ENCODE data around the gene GPR17.

Gene GPR17

GRCh38 chr2:127624320-127624755 lies 21.6 kb upstream of the GPR17 start:
- DNase-seq, result no peak
- H3K4me3 ChIP-seq (ENCODE audit: low read depth, low read length), result no peak overlapping the region
- TF ChIP-seq CTCF (IDR thresholded peaks at IDR 0.05; ENCODE audit: low read depth, low read length), result no peak
- H3K9me3 ChIP-seq, result no peaks in the 10 kb centered on the region
- H3K36me3 ChIP-seq, result no peaks in the 10 kb centered on the region
- H3K27me3 ChIP-seq, result no peaks in the 10 kb centered on the region
- H3K4me1 ChIP-seq, result no peaks in the 10 kb centered on the region

DNA sequence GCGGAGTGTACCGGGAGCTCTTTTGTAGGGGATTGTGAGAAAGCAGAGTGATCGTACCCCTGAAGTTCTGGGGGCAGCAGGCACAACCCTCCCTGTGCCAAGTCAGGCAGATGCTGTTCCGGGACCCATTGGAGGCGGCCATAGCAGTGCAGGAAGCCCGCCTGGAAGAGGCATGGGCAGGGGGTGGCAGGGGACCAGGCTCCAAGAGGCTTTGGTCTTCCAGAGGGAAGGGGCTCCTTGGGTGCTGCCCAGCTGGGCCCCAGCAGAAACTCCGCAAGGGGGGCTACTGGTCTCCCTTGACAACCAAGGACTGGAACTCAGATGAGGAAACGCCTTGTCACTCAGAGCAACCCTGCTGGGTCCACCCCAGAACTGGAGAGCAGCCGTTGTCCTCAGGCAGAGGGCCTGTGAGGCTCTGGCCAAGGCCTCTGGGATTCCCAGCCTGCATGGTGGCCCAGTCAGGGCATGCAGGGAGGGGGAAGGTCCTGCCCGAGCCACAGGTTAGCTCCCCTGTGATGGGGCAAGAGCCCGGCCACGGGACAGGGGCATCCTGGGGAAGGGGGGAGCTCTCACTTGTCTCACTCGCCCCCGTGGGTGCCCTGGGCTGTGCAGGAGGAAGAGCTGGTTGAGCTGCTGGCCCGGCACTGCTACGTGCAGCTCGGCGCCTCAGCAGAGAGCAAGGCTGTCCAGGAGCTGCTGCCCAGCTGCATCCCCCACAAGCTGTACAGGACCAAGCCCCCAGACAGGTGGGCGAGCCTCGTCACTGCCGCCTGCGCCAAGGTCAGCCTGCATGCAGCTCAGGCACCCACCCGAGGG lies 21.0 kb upstream of the GPR17 start:
- no peaks in the 10 kb centered on the region for H3K9me3 ChIP-seq
- no peak for TF ChIP-seq CTCF (IDR thresholded peaks at IDR 0.05; ENCODE audit: low read depth, low read length)
- no peaks in the 10 kb centered on the region for H3K36me3 ChIP-seq
- no peak overlapping the region for H3K4me3 ChIP-seq (ENCODE audit: low read depth, low read length)
- no peaks in the 10 kb centered on the region for H3K4me1 ChIP-seq
- no peaks in the 10 kb centered on the region for H3K27me3 ChIP-seq
- peak; percentile 1 for DNase-seq

GRCh38 chr2:127625572-127625951 lies 20.4 kb upstream of the GPR17 start:
- Histone ChIP-seq H3K27me3 (no peaks in the 10 kb centered on the region), H3K9me3 (no peaks in the 10 kb centered on the region), H3K4me3 (ENCODE audit: low read depth, low read length) (no peak overlapping the region), H3K36me3 (no peaks in the 10 kb centered on the region), H3K4me1 (no peaks in the 10 kb centered on the region)
- no peak for TF ChIP-seq CTCF (IDR thresholded peaks at IDR 0.05; ENCODE audit: low read depth, low read length)
- peak; percentile 1 for DNase-seq

DNA sequence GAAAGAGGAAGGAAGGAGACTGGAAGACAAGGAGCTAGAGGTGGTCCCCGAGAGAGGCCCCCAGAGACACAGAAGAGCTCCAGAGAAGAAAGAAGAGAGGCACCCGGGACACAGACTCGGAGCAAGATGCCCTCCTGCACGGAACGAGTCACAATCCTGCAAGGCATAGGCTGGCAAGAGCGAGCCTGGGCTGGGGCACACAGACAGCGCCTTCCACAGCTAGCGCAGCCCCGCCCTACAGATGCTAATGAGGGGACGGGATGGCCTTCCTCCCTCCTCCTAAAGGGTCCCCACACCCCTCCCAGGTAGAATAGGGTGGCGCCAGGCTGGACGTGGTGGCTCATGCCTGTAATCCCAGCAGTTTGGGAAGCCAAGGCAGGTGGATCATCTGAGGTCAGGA lies 19.8 kb upstream of the GPR17 start:
- Histone ChIP-seq H3K27me3 (no peaks in the 10 kb centered on the region), H3K4me1 (no peaks in the 10 kb centered on the region), H3K4me3 (ENCODE audit: low read depth, low read length) (no peak overlapping the region), H3K9me3 (no peaks in the 10 kb centered on the region), H3K36me3 (no peaks in the 10 kb centered on the region)
- no peak for DNase-seq
- TF ChIP-seq CTCF (IDR thresholded peaks at IDR 0.05; ENCODE audit: low read depth, low read length), result no peak

DNA sequence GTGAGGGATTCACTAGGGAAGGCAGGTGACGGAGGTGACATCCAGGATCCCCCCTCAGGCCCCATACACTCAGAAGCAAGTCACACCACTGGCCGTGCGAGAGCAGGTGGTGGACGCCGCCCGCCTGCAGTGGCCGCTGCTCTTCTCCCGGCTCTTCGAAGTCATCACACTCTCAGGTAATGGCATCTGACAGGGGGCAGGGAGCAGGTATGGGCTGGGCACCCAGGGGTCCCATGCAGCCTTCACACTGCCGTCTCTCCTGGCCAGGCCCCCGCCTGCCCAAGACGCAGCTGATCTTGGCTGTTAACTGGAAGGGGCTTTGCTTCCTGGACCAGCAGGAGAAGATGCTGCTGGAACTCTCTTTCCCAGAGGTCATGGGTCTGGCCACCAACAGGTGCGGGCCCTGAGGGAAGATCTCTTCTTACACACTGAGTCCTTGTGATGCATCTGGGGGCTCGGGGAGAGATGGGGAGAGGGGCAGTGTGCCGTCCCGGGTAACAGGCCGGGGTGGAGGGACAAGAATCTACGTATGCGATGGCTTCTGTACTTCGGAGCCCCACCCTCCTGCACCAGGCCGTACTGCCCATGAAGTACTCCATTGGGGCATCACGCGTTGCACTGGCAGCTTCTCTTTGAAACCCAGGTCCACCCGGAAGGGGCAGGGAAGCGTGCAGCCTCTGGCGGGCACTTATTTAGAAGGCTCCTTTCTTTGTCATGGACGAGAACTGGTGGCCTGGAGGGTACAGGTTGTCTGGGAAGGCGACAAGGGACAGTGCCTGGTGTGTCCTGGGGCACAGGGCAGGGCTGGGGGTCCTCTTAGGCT lies 18.8 kb upstream of the GPR17 start:
- H3K4me3 ChIP-seq (ENCODE audit: low read depth, low read length), result no peak overlapping the region
- no peaks in the 10 kb centered on the region for H3K36me3 ChIP-seq
- peak; percentile 1 for DNase-seq
- no peaks in the 10 kb centered on the region for H3K4me1 ChIP-seq
- no peak for TF ChIP-seq CTCF (IDR thresholded peaks at IDR 0.05; ENCODE audit: low read depth, low read length)
- no peaks in the 10 kb centered on the region for H3K9me3 ChIP-seq
- no peaks in the 10 kb centered on the region for H3K27me3 ChIP-seq

Measured in BE2C (cell line).